Fibroblast of gingiva (primary cell): ENCODE results near the gene FAM3D.

Experiments
- DNase-seq: peaks from one replicate; pipeline ENCODE4 v3.0.0-alpha.2; 2011; ENCODE audit warnings: low read depth

Gene FAM3D

GRCh38 chr3:58591517-58592510 is 74.8 kb downstream of the FAM3D start:
- no peak for DNase-seq

GRCh38 chr3:58588030-58588614 is 78.5 kb downstream of the FAM3D start:
- DNase-seq, result no peak

- no peak for DNase-seq
These were observed 79.8 kb downstream of the FAM3D start for GRCh38 chr3:58586776-58587192.

- DNase-seq, result no peak
These were observed 80.6 kb downstream of the FAM3D start for GRCh38 chr3:58585994-58586393.

- peak; percentile 87 for DNase-seq
These were observed 81.4 kb downstream of the FAM3D start for GRCh38 chr3:58585005-58585786.

GRCh38 chr3:58584690-58585004 is 81.9 kb downstream of the FAM3D start:
- DNase-seq, result peak; percentile 46
